D721Med (cell line): ENCODE measurements around the gene PIBF1.
"Not testable (repeated sequence)": the region's sequence is repeated elsewhere in the genome, so short reads cannot be mapped to it uniquely, and the experiment has no call there.

Source experiments
- DNase-seq: peaks from one replicate; pipeline ENCODE4 v3.0.0; 2011; ENCODE audit warnings: low spot score; ENCODE audit not compliant: insufficient read length
- FAIRE-seq: peaks from 2 replicates; lab custom pipeline; 2011; peaks lifted over from hg19 to GRCh38; lab: Jason Lieb, UNC
- TF ChIP-seq, protein P1 (sequence below): IDR thresholded peaks from 2 replicates; pipeline ENCODE4 v1.5.1; 2012; ENCODE audit warnings: mild to moderate bottlenecking, control low read depth; ENCODE audit not compliant: insufficient read depth; ENCODE audit errors: missing control alignments

PIBF1 gene

DNA sequence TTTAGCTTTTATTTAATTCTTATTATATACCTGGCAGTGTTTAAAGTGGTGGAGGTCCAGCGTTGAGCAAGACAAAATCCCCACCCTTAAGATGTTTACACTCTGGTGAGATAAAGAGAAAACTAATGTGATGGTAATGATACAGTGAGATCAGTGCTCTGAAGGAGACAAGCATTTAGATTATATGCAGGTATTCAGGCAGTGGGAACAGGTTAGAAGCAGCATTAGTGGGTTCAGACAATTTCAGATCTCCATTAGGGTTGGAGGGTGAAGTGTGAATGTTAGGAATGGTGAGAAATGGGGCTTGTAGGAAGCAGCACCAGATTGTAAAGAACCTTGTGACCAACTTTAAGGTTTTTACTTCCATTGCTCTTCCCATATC lies 39.0 kb downstream of the PIBF1 start:
- TF ChIP-seq, protein P1, sequence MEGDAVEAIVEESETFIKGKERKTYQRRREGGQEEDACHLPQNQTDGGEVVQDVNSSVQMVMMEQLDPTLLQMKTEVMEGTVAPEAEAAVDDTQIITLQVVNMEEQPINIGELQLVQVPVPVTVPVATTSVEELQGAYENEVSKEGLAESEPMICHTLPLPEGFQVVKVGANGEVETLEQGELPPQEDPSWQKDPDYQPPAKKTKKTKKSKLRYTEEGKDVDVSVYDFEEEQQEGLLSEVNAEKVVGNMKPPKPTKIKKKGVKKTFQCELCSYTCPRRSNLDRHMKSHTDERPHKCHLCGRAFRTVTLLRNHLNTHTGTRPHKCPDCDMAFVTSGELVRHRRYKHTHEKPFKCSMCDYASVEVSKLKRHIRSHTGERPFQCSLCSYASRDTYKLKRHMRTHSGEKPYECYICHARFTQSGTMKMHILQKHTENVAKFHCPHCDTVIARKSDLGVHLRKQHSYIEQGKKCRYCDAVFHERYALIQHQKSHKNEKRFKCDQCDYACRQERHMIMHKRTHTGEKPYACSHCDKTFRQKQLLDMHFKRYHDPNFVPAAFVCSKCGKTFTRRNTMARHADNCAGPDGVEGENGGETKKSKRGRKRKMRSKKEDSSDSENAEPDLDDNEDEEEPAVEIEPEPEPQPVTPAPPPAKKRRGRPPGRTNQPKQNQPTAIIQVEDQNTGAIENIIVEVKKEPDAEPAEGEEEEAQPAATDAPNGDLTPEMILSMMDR, result no peak
- FAIRE-seq, result no peak

DNA sequence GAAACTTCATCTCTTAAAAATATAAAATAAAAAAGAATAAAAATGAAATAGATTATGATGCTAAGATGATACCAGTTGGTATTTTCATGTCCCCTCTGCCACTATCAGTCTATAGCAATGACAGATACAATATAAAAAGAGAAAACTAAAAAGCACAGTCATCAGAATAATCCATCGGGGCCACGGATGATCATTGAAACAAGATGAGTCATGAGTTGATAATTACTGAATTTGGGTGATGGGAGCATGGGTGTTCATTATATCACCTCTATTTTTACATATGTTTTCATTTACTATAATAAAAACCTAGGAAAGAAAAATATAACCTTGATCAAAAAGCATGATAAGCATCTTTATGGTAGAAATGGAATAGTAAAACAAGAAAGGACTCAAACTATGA lies 41.1 kb downstream of the PIBF1 start:
- DNase-seq (no peak), FAIRE-seq (no peak)
- TF ChIP-seq, protein P1, result no peak

More for the DNA sequence above, 39.0 kb downstream of the PIBF1 start:
- DNase-seq, result no peak

DNA sequence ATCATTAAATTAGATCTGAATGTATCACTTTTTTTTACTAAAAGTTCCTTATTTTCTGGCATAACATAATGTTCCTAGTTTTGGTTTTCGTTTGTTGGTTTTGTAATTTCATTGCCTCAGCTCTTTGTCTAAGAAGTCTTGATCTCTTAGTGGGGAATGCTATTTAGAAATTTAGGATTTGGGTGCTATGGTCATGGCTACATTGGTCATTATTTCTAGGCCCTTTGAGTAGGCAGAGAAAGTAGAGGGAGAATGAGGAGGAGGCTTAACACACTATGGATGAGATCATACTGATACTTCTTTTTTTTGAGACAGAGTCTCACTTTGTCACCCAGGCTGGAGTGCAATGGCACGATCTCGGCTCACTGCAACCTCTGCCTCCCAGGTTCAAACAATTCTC lies 41.8 kb downstream of the PIBF1 start:
- TF ChIP-seq, protein P1, result no peak
- FAIRE-seq, result no peak
- DNase-seq, result no peak

DNA sequence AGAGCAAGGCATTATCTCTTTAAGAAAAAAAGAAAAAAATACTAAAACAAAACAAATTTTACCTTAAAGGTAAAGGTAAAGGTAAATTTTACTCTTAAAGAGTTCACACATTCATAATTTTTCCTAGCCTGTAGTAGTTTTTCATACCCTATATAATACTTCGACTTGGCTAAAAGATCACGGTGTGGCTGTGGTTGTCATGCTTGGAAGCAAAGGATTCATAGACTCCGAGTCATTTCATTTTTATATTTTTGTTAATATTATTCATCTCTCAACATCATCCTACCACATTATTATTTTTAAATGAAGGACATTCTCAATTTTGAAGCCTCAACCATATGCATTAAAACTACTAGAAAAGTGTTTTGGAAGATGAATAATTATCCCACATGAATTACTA lies 52.7 kb downstream of the PIBF1 start:
- no peak for DNase-seq
- FAIRE-seq, result no peak
- TF ChIP-seq, protein P1, result no peak

DNA sequence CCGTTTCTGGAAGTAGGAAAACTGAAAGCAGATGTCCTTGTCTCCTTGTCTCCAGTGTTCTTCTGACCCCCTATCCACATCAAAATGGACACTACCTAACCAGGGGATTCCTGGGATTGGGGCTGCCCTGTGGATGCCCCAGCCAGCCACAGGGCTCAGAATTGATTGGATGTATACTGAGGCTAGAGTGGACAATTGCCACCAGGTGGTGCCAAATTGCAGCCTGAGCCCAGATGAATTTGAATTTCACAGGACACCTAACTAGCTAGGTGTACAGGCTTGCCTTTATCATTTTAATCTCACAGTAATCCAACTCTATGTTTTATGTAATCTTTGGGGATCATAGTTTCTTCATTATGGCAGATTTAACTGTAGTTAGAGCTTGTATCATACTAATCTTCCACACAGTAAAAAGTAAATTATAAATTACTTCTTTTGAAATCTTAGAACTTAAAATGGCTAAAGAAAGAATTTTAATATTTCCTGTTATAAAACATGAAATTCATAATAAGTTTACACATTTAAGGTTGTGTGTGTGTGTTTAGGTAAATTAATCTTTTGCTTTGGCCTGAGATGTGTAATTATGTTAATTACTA lies 58.0 kb downstream of the PIBF1 start:
- DNase-seq (no peak), FAIRE-seq (no peak)
- TF ChIP-seq, protein P1, result peak; percentile 66

DNA sequence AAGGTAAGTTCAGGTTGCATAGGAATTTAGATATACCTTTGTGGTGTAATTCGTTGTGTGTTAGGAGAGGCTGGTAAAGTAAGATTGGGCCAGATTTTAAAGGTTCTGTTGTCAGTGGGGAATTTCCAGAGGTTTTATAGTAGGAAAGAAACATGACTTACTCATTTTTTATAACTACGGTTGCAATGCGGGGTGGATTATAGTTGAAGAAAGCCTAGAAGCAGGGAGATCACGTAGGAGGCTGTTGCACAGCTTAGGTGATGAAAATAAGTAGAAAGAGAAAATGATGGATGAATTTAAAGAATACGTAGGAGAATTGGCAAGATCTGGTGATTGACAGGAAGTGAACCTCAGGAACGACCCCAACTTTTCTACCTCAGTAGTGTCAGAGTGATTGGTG lies 61.1 kb downstream of the PIBF1 start:
- TF ChIP-seq, protein P1, result no peak

DNA sequence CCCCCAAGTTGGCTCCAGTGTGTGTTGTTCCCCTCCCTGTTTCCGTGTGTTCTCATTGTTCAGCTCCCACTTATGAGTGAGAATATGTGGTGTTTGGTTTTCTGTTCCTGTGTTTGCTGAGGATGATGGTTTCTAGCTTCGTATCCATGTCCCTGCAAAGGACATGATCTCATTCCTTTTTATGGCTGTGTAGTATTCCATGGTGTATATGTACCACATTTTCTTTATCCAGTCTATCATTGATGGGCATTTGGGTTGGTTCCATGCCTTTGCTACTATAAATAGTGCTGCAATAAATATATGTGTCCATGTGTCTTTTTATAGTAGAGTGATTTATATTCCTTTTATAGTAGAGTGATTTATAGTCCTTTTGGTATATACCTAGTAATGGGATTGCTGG lies 63.2 kb downstream of the PIBF1 start:
- DNase-seq, FAIRE-seq: not testable (repeated sequence)

More for the DNA sequence above, 61.1 kb downstream of the PIBF1 start:
- DNase-seq (no peak), FAIRE-seq (no peak)

DNA sequence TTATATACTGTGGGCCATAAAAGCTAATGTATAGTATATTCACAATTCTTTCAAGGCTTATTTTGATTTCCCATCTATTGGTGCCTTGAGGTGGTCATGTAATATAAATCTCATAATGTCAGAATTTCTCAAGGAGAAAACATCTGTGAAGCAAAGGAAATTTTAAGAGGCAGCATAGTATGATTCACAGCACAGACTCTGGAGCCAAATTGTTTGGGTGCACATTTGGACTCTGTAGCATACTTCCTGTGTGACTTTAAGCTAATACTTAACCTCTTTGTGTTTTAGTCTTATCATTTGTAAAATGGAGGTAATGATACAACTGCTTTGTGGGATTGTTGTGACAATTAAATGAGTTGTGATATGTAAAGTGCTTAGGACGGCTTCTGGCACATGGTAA lies 67.6 kb downstream of the PIBF1 start:
- DNase-seq (no peak), FAIRE-seq (no peak)
- TF ChIP-seq, protein P1, result no peak
